Psoas muscle (tissue), 8 donors: ENCODE measurements around the gene CORIN. TPM values are rescaled to one million over a fixed set of nuclear protein-coding genes. Genes with fewer than 3 reads are reported as not detected.

ENCODE experiments used
- ATAC-seq, 4 donors: fragments of 200-7000 bp; cut with Tn5 transposase; one replicate each; pipeline ENCODE4 v1.9.1; 2020; ENCODE audit warnings: moderate library complexity in 3 of 4, mild to moderate bottlenecking in 2 of 4
- DNase-seq, 2 donors: peaks; one replicate each; pipeline ENCODE4 v3.0.0-alpha.2; 2020
- H3K27ac ChIP-seq: fragments of 200-600 bp; one replicate; pipeline ENCODE4 v1.8.0; 2022
- H3K27me3 ChIP-seq, 3 donors: fragments of 200-600 bp in 1 of 3; one replicate each; pipeline versions ENCODE4 v1.6.1 to v1.8.0; 2013 to 2022; ENCODE audit warnings: low read length in 2 of 3, mild to moderate bottlenecking in 2 of 3, moderate library complexity in 1 of 3; ENCODE audit not compliant: insufficient read depth in 3 of 3
- H3K36me3 ChIP-seq, 2 donors: fragments of 200-600 bp in 1 of 2; one replicate each; pipeline versions ENCODE4 v1.6.1 to v1.8.0; 2013 to 2022; ENCODE audit warnings: low read depth in 1 of 2, mild to moderate bottlenecking in 1 of 2, moderate library complexity in 1 of 2; ENCODE audit not compliant: insufficient read depth in 1 of 2
- H3K4me1 ChIP-seq: fragments of 200-600 bp; one replicate; pipeline ENCODE4 v1.8.0; 2022
- H3K4me3 ChIP-seq: fragments of 200-600 bp; one replicate; pipeline ENCODE4 v1.8.0; 2022; ENCODE audit warnings: mild to moderate bottlenecking
- H3K9me3 ChIP-seq: fragments of 200-600 bp; one replicate; pipeline ENCODE4 v1.8.0; 2022
- CTCF ChIP-seq: fragments of 200-600 bp; IDR thresholded peaks from one replicate; pipeline ENCODE4 v1.8.0; 2022; ENCODE audit warnings: antibody characterized with exemption
- WGBS, 3 donors: extraction: QIAGEN DNeasy Blood & Tissue Kit; methylation state at CpG; one replicate each; pipeline versions ENCODE4 v1.1.6 to v1.1.7; 2013; 5-methylcytosine and 5-hydroxymethylcytosine counted together
- intact Hi-C, 2 donors: fragments of 100-400 bp; cut with DNase I; formaldehyde crosslinking; loops; one replicate each; pipeline versions ENCODE4 v1.11.0 to v1.14.2; 2022
- polyA plus RNA-seq, 3 donors: library from polyadenylated mRNA; stranded (reverse); fragments of 200-250 nt; gene quantifications; one replicate each; pipeline ENCODE4 v1.2.3, GENCODE V29; 2013
- total RNA-seq, 4 donors: library from RNA; stranded (reverse); fragmentation: NEBNext Ultra II Directional in 2 of 4; extraction: Animal tissue kit (Norgen Biotek cat#: 25700) in 2 of 4; gene quantifications; one replicate each; pipeline versions ENCODE4 v1.2.1 to v1.2.4, GENCODE V29; 2021 to 2023
- donor health status: healthy with polysubstance abuse.
- donor health status: DM: no; HTN: no; CAD: no; lungs with moderate emphysema.
- donor health status: Bipolar disorder and iron deficiency.
- donor health status: healthy.
- donor health status: DM: yes; HTN: yes; CAD: no.
- donor health status: DM: no; HTN: no; CAD: no.
- donor health status: DM: no; HTN: no; CAD: no.
- donor health status: DM: yes; HTN: yes; CAD: no.

The CORIN gene
- total and polyA plus RNA-seq, 7 donors = 0.03 to 1.3 (median 0.16) TPM; not detected in 1

- no peaks in the 10 kb centered on the region for H3K36me3 ChIP-seq
- no peaks in the 10 kb centered on the region for H3K9me3 ChIP-seq
- H3K4me1 ChIP-seq = peaks cover under 1% of the 10 kb centered on the region
- 24 to 60% (median 39%) methylated on average over 1 of the region's 1 CpG for WGBS, 3 donors
- no peak overlapping the region for H3K27ac ChIP-seq
- no peak for ATAC-seq
- no peaks in the 10 kb centered on the region for H3K27me3 ChIP-seq
- DNase-seq = no peak
- intact Hi-C loops = no loop called here
- no peak for TF ChIP-seq CTCF
- H3K4me3 ChIP-seq = no peak overlapping the region
Observed at GRCh38 chr4:47819178-47819577, 18.7 kb downstream of the CORIN start.

- DNase-seq (no peak), ATAC-seq (no peak)
- TF ChIP-seq CTCF = no peak
- no peak overlapping the region for H3K27ac ChIP-seq
- H3K4me1 ChIP-seq = no peaks in the 10 kb centered on the region
- no peaks in the 10 kb centered on the region for H3K36me3 ChIP-seq
- no peak overlapping the region for H3K4me3 ChIP-seq
- no peaks in the 10 kb centered on the region for H3K27me3 ChIP-seq
- intact Hi-C loops = no loop called here
- H3K9me3 ChIP-seq = no peaks in the 10 kb centered on the region
Observed at GRCh38 chr4:47817275-47817674, 20.6 kb downstream of the CORIN start.

- Histone ChIP-seq H3K27ac (no peak overlapping the region), H3K9me3 (no peaks in the 10 kb centered on the region), H3K4me1 (no peaks in the 10 kb centered on the region), H3K4me3 (no peak overlapping the region), H3K27me3 (no peaks in the 10 kb centered on the region), H3K36me3 (no peaks in the 10 kb centered on the region)
- ATAC-seq (no peak), DNase-seq (no peak)
- intact Hi-C loops = no loop called here
- TF ChIP-seq CTCF = no peak
- 78 to 85% (median 83%) methylated on average over 2 of the region's 2 CpGs for WGBS, 3 donors
Observed at GRCh38 chr4:47816748-47817147, 21.1 kb downstream of the CORIN start.

- DNase-seq (no peak), ATAC-seq (no peak)
- Histone ChIP-seq H3K9me3 (no peaks in the 10 kb centered on the region), H3K27ac (no peak overlapping the region), H3K4me3 (no peak overlapping the region), H3K27me3 (no peaks in the 10 kb centered on the region), H3K36me3 (no peaks in the 10 kb centered on the region), H3K4me1 (no peaks in the 10 kb centered on the region)
- 81 to 89% (median 84%) methylated on average over 6 of the region's 6 CpGs for WGBS, 3 donors
- intact Hi-C loops = no loop called here
- no peak for TF ChIP-seq CTCF
Observed at GRCh38 chr4:47814618-47815295, 23.1 kb downstream of the CORIN start.

GRCh38 chr4:47809654-47810203 is 28.1 kb downstream of the CORIN start:
- no peaks in the 10 kb centered on the region for H3K36me3 ChIP-seq
- ATAC-seq (no peak), DNase-seq (no peak)
- no peak overlapping the region for H3K27ac ChIP-seq
- no peaks in the 10 kb centered on the region for H3K27me3 ChIP-seq
- no peak for TF ChIP-seq CTCF
- no peaks in the 10 kb centered on the region for H3K9me3 ChIP-seq
- H3K4me1 ChIP-seq = no peaks in the 10 kb centered on the region
- no peak overlapping the region for H3K4me3 ChIP-seq
- intact Hi-C loops = no loop called here
- 84 to 90% (median 84%) methylated on average over 3 of the region's 3 CpGs for WGBS, 3 donors
